GM18499 (cell line): Measurements from ENCODE around the gene KLHL12.

Source experiments
- ATAC-seq: cut with Tn5 transposase; IDR thresholded peaks from one replicate; pipeline ENCODE4 v1.9.1; 2021; ENCODE audit warnings: moderate number of reproducible peaks; ENCODE audit not compliant: insufficient read depth, unreplicated experiment

KLHL12 gene

DNA sequence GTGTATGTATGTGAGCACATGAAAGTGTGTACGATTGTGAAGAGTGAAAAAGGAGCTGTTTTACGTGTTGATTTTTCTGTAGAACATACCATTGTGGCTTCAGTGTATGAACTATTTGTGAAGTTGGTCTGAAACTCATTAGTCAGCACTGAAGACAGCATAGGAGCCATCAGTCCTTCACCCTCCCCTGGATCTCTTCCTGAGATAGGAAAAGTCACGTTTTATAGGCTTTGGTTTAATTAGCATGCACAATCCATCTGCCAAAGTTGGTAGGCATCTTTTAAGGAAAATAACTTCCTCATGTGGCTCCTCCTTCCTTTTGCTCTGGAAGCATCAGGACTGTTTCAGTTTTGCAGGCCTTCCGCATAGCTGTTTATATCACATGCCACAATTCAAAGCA is 36.6 kb downstream of the KLHL12 start:
- ATAC-seq: no peak

DNA sequence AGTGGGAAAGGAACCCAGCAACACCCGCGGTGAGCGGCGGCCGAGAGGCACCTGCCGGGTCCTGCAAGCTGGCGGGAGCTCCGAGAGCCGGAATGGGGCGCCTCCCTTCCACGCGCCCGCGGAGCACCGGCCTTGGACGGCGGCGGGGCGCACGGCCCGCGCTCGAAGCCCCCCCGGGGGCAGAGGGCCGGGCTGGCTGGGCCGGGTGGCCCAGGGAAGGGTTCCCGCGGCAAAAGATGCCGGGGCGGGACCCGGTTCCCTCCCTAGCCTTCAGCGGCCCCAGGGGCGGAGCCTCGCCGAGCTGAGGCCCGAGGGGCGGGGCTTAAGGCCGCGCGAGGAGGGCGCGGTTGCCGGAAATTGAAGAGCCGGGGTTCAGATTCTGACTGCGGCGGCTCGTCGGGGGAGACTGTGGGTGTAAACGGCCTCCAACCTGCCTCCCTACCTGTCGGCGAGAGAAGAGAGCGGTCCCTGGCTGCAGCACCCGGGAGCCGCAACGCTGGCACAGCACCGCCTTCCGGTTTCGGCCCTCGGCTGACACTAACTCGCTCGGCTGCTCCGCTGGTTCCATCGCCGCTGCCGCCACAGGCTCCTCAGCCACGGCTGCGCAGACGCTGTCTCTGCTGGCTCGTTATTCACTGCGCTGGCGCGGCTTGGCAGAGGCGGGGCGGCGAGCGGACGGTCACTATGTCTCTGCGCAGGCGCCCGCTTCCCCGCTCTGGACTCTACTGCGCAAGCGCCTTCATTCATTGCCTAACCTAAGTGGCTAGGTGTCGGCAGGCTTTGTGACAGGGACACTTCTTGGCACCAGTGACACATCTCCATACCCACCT is 38.3 kb downstream of the KLHL12 start, which contains the start of gene RABIF:
TSS of gene RABIF (minus strand) at position 619 of the 830 bp plus-strand sequence. CDS start at position 568, 51 bp downstream.
- ATAC-seq: peak; percentile 78

DNA sequence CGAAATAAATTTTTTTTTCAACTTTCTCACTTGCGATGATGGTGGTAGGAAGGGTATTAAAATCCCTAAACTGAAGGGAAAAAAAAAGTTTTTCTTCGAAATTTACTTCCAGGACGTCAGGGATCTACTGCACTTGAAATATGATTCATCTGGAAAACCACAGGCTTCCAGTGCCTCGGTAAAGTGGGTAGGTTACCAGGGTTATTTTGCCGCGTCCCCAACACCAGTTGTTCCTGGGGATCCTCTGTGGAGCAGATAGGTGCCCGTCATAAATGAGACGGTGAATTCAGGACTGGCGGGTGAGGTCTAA is 38.9 kb downstream of the KLHL12 start:
- ATAC-seq: no peak

DNA sequence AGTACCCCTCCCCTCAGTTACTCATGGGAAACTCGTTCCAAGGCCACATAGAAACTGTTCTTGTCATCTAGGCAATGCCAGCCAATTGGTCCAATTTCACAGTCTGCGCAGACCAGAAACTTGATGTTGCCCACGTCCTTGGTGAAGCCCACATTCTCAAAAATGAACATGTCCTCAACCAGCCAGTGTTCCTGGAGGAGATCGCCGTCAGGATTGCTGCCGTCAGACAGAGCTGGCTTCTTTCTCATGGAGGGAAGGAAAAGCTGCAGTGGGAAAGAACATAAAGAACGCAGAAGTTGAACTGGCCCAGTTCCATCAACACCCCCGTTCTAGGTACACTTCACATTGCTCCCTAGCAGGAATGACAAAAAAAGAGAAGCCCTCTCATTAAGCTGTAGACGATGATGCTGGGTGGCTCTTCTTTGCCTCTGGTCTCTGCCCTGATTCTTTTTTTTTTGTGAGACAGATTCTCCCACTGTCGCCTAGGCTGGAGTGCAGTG is 46.0 kb downstream of the KLHL12 start:
- ATAC-seq: no peak

DNA sequence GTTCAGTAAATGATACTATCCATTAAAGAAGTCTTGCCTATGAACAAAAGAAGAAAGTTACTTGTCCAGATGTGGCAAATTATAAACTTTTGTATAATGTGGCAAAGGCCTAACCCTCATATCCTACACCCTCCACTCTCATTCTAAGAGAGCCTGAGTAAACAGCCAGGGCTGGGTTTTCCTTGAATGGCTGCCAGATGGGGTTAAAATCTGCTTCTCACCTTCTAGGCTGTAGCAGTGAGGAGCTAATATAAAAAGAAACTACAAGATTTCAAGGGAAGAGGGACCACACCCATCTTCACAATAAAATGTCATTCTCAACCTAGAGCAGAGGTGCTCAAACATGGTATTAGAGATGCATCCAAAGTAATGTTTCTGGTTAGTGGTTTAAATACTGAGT is 47.0 kb downstream of the KLHL12 start:
- ATAC-seq: no peak

DNA sequence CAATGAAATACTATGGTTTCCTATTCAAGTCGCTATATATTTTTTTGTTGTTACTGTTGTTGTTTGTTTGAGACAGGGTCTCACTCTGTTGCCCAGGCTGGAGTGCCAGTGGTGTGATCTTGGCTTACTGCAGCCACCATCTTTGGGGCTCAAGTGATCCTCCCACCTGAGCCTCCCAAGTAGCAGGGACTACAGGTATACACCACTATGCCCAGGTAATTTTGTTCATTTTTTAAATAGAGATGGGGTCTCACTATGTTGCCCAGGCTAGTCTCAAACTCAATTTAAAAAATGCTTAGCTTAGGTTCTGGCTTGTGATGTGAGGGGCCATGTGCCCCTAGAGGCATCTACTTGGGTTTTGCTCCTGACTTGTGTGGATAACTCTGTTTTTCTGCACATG is 47.9 kb downstream of the KLHL12 start:
- no peak for ATAC-seq

DNA sequence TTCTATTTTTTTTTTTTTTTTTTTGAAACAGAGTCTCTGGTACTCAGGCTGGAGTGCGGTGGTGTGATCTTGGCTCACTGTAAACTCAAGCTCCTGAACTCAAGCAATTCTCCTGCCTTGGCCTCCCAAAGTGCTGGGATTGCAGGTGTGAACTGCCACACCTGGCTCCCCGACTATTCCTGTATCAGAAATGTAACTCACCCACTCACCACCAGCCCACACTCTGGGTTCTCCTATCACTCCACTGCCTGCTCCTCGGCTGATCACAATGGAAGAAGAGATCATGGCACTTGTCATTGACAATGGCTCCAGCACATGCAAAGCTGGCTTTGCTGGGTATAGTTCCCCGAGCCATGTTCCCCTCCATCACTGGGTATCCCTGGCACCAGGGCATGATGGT is 54.0 kb downstream of the KLHL12 start:
- no peak for ATAC-seq

DNA sequence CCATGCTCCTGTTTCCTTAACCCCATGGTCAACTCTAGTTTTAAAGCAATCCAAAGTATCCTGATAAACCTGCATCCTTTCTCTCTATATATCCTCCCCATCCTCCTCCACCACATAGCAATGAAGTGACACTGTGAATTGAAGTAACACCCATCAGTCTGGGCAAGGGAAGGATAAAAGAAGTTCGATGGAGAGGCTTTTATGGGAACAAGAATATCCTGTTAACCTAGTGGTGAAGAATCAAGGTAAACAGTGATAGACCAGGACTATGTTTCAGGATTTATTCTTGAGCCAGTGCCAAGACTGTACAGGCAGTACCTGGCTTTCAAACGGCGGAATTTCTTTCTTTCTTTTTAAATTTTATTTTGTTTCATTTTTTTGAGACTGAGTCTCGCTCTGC is 55.7 kb downstream of the KLHL12 start:
- no peak for ATAC-seq

DNA sequence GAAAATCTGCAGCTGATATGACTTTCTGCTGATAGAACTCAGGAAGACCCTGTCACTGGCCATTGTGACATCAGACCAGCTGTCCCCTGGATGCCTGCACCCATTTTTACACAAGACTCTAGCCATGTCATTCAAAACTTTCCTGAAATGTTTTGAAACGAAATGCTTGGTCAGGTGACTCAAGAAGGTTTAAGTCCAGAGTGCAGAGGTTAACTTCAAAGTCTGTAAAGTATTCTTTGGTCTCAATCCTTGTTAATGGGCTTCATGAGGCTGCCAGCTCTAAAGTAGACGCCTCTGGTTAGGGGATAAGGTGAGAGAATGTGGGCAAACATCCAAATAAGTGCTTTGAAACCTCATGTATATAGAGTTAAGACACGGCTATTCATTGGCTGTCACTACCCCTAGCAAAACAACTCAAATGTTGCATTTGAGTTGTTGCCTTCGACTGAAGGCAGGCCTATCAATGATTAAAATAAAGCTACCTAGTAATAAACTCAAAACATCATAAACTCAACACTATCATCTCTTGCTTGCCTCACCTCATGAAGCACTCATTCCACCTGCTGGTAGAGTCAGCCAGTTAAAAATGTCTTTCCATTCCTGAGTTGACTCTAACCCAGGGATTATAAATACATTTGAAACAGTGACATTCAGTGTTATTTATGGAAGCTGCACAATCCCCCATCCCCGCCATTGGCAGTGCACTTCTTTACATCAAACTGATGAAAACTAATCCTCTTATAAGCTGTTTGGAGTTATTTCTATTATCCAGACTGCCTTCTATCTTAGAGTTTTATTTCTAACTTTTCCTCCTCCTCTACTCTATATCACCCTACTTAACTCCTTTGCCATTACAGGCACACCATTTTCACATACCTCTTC is 64.1 kb downstream of the KLHL12 start:
- ATAC-seq: no peak

DNA sequence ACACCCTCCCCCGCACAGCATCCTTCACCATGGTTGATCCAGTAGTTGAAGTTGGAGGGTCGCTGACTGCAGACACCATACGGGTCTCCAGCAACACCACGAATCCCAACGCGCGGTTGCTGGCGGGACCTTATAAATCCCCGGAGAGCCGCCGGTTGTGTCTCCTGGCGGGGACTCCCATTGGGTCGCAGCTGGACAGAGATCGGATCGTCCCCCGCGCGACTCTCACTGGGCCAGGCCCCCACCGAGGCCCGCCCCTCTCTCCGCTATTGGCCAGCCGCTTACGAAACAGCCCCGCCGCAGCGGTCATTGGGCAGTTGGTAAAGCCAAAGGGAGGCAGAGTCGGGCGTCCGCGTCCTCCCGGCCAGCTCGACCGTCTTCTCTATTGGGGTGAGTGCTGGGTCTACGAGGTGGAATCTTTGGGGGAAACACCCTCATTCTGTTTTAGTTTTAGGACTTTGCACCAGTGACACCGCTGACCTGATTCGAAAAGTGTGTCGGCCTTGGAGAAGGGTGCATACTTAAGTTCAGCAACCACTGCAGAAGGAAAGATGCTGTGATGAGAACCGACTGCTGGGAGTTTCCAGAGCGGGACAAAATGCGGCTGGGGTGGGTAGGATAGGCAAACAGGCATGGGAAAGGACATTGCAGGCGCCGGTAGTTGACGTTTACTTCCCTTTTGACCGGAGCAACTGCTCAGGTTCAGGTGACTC is 65.5 kb downstream of the KLHL12 start:
- no peak for ATAC-seq

DNA sequence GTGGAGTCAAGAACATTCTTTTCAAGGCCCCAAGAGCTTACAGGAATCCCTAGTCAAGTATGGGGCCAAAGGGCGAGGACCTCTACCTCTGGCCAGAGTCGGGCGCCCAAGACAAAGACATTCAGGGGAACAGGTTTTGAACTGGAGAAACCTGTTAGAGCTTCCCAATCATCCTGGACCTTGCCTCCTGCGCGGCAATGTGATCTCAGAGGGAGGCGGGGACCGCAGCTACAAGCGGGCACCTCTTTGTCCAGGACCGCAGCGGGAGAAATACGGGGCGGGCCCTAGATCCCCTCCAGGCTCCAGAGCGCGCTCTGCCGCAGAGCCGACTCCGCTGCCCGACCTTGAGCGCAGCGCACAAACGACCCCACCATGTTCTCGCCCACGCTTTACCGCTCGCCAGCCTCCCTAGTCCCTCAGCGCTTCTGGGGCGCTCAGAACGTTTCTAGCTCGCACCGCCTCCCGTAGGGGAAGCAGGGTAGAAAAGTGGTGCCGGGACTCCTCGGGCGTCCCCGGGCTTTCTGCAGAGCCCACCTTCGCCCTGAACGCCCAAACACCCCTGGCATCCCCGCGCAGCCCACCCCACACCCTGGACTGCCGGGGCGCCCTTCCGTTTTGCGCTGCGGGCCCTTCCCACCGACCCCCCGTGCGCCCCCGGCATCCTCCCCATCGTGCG is 66.2 kb downstream of the KLHL12 start:
- no peak for ATAC-seq

DNA sequence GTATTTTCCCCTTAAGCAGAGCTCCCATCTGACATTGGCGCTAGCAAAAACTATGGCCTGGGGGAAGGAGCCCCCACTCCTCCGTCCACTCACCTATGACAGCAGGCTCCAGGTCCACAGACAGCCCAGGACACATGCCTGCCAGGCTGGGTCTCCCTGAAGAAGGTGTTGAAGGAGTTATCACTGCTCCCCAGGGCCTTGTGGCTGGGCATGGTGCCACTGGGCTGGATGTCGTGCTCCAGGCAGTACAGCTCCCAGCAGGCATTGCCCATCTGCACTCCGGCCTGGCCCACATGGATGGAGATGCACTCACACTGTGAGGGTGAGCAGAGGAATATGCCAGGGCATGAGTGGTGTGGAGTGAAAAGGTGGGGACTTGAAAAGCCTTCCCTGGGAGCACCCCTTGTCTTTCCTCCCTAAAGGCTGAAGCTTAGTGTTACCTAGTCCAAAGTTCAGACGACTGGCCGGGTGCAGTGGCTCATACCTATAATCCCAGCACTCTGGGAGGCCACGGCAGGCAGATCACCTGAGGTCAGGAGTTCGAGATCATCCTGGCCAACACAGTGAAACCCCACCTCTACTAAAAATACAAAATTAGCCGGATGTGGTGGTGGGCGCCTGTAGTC is 68.1 kb downstream of the KLHL12 start:
- no peak for ATAC-seq

DNA sequence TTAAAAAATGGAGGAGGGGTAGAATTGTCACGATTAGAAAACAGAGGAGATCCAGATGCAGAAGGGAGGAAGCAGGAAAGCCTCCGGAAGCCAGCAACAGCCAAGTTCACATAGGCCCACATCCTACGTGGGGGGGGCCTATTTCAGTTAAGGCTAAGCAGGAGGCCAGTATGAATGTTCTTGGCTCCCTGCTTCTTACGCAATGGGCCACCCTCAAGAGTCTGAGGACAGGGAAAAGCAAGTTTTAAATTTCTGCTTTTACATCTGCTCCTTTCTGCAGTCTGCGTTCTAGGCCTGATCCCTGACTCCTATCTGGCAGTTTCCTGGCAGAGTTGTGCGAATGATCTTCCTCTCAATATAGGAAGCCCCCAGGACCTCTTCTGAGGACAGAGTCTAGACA is 68.7 kb downstream of the KLHL12 start:
- no peak for ATAC-seq

DNA sequence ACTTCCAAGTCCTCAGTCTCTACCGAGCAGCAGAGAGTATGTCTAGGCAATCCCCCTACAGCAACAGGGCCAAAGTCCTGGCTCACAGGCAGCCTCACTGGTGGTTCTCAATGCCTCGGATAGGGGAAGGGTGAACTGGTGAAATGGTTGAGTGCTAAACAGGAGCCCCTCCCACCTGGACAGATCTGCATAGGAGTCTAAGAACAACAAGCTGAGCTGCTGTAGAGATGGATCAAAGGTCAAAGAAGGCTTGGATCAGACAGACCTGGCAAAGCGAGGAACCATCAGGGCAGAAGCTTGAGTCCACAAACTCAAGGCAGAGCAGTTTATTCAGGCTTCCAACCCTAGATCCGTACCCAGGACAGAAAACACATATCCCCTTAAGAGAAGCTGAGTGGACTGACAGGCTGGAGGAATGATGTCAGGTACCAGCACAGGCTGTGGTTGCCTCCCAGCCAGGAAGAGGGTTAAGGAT is 69.9 kb downstream of the KLHL12 start:
- no peak for ATAC-seq

DNA sequence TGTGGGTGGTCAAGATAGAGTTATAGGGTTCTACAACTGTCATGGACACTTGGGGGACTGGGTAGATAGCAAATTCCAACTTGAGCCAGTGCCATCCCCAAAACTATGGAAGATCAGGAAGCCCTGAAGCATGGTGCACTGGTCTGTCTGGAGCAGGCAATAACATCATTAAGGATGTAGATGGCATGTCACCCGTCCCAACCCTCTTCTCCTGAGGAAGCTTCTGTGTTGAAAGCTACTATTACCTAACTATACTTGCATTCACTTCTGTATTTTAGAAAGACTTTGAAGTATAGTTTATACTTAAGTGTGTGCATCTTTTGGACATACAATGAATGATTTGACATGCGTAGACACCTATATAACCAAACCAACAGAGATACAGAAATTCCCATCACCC is 71.0 kb downstream of the KLHL12 start:
- no peak for ATAC-seq

DNA sequence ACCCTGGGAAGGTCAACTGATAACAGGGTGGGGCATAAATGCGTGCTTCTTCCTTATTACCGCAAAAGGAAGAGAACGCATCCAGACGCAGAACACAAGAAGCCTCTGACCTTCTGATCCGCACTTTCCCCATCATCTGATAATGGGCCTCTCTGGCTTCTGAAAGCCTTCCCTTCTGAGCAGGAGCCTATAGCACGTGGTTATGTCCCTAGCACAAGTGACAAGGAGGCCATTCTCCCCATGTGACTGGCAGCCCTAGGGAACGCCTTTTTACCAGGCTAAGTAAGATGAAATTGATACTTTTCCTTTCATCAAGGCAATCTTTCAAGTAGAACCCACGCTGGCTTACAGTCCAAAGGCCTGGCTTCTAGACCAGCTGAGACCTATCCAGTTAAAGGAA is 72.2 kb downstream of the KLHL12 start:
- ATAC-seq: no peak

DNA sequence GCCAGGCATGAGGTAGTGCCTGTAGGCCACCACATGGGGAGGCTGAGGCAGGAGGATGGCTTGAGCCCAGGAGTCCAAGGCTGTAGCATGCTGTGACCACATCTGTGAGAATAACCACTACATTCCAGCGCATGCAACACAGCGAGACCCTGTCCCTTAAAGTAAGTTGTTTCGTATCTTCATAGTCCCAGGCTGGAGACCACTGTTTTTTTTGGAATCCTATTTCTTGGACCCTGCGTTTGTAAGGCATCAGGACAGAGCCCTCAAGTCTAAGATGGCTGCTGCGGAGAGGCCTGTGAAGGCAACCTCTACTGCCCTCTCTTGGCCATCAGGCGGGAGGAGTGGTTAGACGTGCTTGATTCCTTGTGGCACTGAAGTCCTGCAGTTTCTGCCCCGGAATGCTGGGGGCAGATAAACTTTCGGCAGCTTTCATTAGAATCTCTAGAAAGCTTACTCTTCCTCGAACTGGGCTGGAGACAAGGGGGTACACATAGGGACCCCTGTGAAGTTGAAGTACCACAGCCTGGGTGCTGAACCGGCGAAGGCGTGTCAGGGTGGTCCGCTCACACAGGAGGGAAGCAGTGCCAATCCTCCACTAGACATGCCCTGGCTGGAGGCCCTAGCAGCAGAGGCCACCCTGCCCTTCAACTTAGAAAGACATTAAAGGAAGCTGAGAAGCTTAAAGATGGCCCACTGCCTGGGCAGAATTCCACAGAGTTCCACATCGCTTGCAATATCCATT is 74.7 kb downstream of the KLHL12 start:
- ATAC-seq: no peak

DNA sequence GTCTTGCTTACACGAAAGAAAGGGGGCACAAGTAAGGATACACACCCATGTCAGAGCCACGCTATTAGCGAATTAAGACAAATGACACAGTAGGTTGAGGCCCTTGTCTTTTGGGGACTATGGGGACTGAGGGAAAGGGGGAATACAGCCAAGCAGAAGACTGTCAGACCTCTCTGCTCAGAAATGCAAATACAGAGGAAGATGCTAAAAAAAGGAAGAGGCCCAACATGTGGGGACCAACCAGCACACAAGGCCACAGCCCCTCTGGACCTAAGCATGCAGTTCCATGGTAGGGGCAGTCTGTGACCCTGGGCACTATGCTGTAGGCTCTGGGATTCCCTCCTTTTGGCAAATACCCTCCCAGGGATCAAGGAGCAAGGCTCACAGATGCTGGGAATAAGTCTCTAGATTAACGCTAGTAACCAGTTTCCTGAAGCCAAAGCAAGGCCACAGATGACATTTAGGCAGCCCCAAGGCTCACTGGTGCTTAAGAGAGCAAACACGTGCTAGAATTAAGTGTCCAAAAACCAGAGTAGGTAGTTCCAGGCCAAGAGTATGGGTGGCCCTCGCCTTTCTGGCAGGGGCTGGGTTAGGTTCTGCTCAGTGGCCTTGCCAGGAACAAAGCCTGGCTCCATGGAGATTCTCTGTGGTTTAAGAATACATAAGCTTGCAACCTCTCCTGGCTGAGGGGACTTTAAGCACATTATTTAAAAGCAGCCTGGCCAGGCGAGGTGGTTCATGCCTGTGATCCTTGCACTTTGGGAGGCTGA is 76.3 kb downstream of the KLHL12 start:
- ATAC-seq: no peak
